NCI-H1694 (cell line): ENCODE data around the gene ABCA3.

Source experiments
- DNase-seq: peaks from one replicate; lab custom pipeline; 2025; lab: John Stamatoyannopoulos, UW

The ABCA3 gene

DNA sequence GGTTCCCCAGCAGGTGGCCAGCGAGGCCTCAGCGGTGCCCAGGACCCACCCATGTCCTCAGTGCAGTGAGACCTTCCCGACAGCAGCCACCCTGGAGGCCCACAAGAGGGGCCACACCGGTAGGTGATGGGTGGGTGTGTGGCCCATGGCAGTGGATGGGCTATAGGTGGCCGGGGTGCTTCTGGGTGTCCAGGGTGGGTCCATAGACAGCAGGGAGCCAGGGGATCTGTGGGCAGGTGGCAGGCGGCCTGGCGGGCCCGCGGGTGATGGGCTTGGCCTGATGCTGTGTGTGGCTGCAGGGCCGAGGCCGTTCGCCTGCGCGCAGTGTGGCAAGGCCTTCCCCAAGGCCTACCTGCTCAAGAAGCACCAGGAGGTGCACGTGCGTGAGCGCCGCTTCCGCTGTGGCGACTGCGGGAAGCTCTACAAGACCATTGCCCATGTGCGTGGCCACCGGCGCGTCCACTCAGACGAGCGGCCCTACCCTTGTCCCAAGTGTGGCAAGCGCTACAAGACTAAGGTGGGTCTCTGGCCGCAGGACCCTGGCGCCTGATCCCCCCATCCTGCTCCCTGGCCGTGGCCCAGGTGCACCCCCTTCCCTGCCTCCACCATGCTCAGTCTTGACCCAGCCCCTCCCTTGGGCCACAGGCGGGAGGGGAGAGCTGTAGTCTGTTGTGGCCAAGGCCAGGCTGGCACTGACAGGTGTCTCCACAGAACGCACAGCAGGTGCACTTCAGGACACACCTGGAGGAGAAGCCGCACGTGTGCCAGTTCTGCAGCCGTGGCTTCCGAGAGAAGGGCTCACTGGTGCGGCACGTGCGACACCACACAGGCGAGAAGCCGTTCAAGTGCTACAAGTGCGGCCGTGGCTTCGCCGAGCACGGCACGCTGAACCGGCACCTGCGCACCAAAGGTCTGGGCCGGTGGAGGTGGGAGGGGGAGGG is 106.4 kb downstream of the ABCA3 start:
- DNase-seq: no peak

- no peak for DNase-seq
These were observed 107.3 kb downstream of the ABCA3 start for GRCh38 chr16:2233046-2233775.

- no peak for DNase-seq
These were observed 108.2 kb downstream of the ABCA3 start for GRCh38 chr16:2232094-2232990.

- no peak for DNase-seq
These were observed 109.3 kb downstream of the ABCA3 start for GRCh38 chr16:2231016-2231931.

DNA sequence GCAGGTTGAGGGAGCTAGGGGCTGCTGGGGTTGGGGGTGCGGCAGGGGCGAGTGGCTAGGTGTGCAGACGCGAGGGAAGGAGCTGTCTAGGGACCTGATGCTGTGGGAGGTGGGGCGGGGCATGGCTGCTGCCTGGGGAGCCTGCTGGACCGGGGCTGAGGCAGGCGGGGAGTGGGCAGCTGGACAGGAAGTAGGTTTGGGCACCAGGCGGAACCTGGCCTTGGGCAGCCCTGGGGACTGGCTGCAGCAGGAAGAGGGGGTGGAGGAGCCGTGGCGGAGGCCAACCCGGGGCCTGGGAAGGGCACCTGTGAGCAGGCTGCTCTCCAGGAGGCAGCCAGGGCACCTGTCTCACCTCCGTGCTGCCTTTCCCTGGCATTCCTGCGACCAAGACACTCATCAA is 110.2 kb downstream of the ABCA3 start:
- DNase-seq: no peak

DNA sequence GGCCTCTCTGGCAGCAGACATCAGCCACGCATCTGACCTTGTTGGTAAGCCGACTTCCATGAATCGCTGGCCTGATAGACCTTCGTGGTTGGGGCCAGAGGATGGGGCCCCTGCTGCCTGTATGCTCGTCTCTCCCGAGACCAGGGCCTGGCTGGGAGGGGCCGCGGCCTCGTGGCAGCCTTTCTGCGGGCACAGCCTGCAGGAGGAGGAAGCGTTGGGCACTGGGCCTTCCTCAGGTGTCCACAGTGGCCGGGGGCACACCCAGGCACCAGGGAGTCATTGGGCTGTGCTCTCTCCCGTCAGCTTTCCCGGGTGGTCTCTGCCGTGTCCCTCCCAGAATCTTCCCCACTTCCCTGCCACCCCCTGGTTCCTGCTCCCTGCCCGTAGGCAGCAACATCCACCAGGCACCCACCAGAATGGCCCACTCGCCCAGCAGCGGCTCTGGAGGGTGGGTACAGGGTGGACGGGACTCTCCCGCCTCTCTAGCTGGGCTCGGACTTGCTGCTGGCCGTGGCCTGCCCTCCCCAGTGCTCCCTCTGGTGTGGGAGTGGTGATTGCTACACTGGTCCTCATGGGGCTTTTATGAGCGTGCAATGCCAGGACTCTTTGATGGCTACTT is 110.8 kb downstream of the ABCA3 start:
- DNase-seq: no peak

GRCh38 chr16:2229091-2229490 is 111.4 kb downstream of the ABCA3 start:
- no peak for DNase-seq

GRCh38 chr16:2228161-2228824 is 112.2 kb downstream of the ABCA3 start:
- no peak for DNase-seq

GRCh38 chr16:2226918-2227317 is 113.6 kb downstream of the ABCA3 start:
- no peak for DNase-seq

DNA sequence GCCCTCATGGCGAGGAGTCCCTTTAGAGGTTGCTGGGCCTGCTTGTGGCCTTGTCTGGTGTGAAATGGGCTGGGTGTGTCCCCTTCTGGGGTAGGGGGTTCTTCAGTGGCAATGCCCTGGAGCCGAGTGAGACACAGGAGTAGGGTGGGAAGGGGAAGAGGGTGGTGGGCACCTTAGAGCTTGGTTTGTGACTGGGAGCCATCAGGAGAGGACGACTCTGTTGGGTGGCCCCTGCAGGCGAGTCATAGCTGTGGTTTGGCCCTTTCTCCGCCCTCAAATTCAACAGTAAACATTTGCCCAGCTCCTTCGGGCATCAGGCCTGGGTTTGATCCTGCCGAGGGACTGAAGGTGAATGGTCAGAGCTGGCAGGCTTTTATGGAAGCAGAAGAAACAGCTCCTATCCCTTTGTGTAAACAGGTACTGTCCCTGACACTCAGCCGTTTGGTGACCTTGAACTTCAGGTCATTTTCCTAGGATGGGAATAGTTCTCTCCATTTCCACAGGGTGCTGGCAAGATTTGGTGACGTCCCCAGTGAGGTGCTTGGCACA is 114.2 kb downstream of the ABCA3 start:
- DNase-seq: no peak
